ENCODE data around the gene FLACC1.
"Not testable (repeated sequence)": the region's sequence is repeated elsewhere in the genome, so short reads cannot be mapped to it uniquely, and the experiment has no call there.

Gene FLACC1

GRCh38 chr2:201319511-201319910 is 37.6 kb downstream of the FLACC1 start:
- TF ChIP-seq CTCF (conservative IDR thresholded peaks at IDR 0.05; ENCODE audit: low read depth), result no peak
- ChIA-PET CTCF (no interaction called here), POLR2A (ENCODE audit: low non-redundant PET) (no interaction called here)
- no peak overlapping the region for H3K27ac ChIP-seq
- no peak for DNase-seq (ENCODE audit: low spot score)

GRCh38 chr2:201313362-201313761 is 43.8 kb downstream of the FLACC1 start:
- ChIA-PET POLR2A (ENCODE audit: low non-redundant PET) (no interaction called here), CTCF (interaction anchor here (0.6 kb wide), 1 partner anchor 407 kb away, joined by 4 read pairs; no protein-coding TSS in a partner anchor)
- no peak overlapping the region for H3K27ac ChIP-seq
- no peak for DNase-seq (ENCODE audit: low spot score)
- TF ChIP-seq CTCF (conservative IDR thresholded peaks at IDR 0.05; ENCODE audit: low read depth), result no peak

- ChIA-PET POLR2A (ENCODE audit: low non-redundant PET) (no interaction called here), CTCF (no interaction called here)
- H3K27ac ChIP-seq, result no peak overlapping the region
- no peak for TF ChIP-seq CTCF (conservative IDR thresholded peaks at IDR 0.05; ENCODE audit: low read depth)
- DNase-seq (ENCODE audit: low spot score), result no peak
These were observed 48.2 kb downstream of the FLACC1 start for GRCh38 chr2:201308914-201309313.

- TF ChIP-seq CTCF (conservative IDR thresholded peaks at IDR 0.05; ENCODE audit: low read depth), result no peak
- POLR2A ChIA-PET (ENCODE audit: low non-redundant PET), result interaction anchor here (0.5 kb wide), 1 partner anchor 944 kb away, joined by 4 read pairs; no protein-coding TSS in a partner anchor
- CTCF ChIA-PET, result no interaction called here
- DNase-seq (ENCODE audit: low spot score), result no peak
- no peak overlapping the region for H3K27ac ChIP-seq
These were observed 49.3 kb downstream of the FLACC1 start for GRCh38 chr2:201307876-201308275.

- CTCF ChIA-PET; H3K27ac ChIP-seq; DNase-seq (ENCODE audit: low spot score); POLR2A ChIA-PET (ENCODE audit: low non-redundant PET): not testable (repeated sequence)
These were observed 57.2 kb downstream of the FLACC1 start for GRCh38 chr2:201299929-201300328.

GRCh38 chr2:201298462-201299052 is 58.6 kb downstream of the FLACC1 start:
- no peak for TF ChIP-seq CTCF (conservative IDR thresholded peaks at IDR 0.05; ENCODE audit: low read depth)
- no peak overlapping the region for H3K27ac ChIP-seq
- ChIA-PET POLR2A (ENCODE audit: low non-redundant PET) (no interaction called here), CTCF (interaction anchor here (0.6 kb wide), 1 partner anchor 235 kb away, joined by 4 read pairs; no protein-coding TSS in a partner anchor)
- peak; percentile 12 for DNase-seq (ENCODE audit: low spot score)

GRCh38 chr2:201290457-201291148 is 66.5 kb downstream of the FLACC1 start:
- POLR2A ChIA-PET (ENCODE audit: low non-redundant PET); DNase-seq (ENCODE audit: low spot score); CTCF ChIA-PET; H3K27ac ChIP-seq: not testable (repeated sequence)

Measured in RWPE1 (cell line).